Activated T-cell treated with anti-CD3 and anti-CD28 coated beads for 4 hours (primary cell): ENCODE data around the gene PRDM2.

Experiments
- DNase-seq: peaks from one replicate; pipeline ENCODE4 v3.0.0-alpha.2; 2020

The PRDM2 gene

GRCh38 chr1:13769830-13770229 is 69.8 kb downstream of the PRDM2 start:
- DNase-seq, result no peak

DNA sequence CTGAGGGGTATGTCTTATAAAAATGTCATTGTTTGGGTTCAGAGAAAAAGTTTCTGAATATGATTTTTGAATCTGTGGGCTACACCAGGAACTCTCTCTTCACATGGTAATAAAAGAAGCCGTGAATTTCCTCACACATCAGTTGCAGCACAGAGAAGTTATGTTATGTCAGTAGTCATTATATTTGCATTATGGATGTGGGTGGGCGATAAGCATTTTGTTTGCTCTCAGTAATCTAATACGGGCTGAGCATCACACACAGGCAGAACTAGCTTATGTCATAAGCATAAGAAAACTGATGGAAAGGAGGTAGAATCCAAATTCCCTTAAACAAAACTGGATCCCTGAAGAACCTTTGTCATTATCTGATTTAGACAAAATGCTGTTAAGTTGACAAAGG is 70.8 kb downstream of the PRDM2 start:
- DNase-seq, result no peak

DNA sequence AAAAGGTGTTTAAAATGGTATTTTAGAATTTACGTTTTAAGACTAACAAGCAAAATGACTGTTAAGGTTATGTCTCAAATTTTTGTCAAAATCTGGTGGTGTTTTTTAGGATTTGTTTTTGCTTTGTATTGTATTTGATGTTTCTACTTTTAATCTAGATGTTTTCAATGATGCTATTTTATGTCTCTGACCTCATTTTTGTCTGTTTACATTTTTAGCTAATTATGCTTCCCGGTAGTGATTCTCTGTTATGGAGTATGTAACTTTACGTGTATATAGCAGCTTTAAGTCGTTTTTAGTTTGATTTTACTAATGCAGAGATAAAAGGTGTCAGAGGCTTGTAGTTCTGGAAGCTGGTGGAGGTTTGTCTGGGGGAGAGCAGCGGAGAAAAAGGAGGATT is 71.8 kb downstream of the PRDM2 start:
- no peak for DNase-seq

- DNase-seq, result no peak
These were observed 72.3 kb downstream of the PRDM2 start for GRCh38 chr1:13772271-13772670.

- no peak for DNase-seq
These were observed 74.1 kb downstream of the PRDM2 start for GRCh38 chr1:13774121-13774520.

- no peak for DNase-seq
These were observed 75.5 kb downstream of the PRDM2 start for GRCh38 chr1:13775459-13775858.

DNA sequence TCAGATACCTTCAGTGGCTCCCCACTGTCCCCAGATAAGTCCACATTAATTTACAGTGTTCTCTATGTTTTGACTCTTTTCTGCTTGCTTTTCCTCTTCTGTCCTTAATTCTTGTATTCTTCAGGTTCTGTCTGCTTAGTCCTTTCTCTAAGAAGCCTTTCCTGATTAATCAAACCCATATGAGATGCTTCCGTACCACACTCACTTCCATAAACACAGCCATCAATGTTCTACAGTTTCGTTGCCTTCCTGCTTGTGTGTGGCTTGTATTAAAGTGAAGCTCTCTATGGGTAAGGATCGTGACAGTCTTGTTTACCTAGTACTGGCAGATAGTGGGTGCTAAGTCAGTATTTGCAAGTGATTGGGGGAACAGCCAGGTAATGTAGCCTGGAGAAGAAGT is 75.9 kb downstream of the PRDM2 start:
- no peak for DNase-seq

DNA sequence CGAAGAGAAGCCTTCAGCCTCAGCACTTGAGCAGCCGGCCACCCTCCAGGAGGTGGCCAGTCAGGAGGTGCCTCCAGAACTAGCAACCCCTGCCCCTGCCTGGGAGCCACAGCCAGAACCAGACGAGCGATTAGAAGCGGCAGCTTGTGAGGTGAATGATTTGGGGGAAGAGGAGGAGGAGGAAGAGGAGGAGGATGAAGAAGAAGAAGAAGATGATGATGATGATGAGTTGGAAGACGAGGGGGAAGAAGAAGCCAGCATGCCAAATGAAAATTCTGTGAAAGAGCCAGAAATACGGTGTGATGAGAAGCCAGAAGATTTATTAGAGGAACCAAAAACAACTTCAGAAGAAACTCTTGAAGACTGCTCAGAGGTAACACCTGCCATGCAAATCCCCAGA is 78.4 kb downstream of the PRDM2 start:
- DNase-seq, result no peak

- DNase-seq, result no peak
These were observed 79.9 kb downstream of the PRDM2 start for GRCh38 chr1:13779930-13780329.

GRCh38 chr1:13780780-13781179 is 80.8 kb downstream of the PRDM2 start:
- no peak for DNase-seq

- DNase-seq, result no peak
These were observed 81.2 kb downstream of the PRDM2 start for GRCh38 chr1:13781228-13781627.

- DNase-seq, result no peak
These were observed 82.1 kb downstream of the PRDM2 start for GRCh38 chr1:13781907-13782633.

- no peak for DNase-seq
These were observed 82.8 kb downstream of the PRDM2 start for GRCh38 chr1:13782634-13783360.

DNA sequence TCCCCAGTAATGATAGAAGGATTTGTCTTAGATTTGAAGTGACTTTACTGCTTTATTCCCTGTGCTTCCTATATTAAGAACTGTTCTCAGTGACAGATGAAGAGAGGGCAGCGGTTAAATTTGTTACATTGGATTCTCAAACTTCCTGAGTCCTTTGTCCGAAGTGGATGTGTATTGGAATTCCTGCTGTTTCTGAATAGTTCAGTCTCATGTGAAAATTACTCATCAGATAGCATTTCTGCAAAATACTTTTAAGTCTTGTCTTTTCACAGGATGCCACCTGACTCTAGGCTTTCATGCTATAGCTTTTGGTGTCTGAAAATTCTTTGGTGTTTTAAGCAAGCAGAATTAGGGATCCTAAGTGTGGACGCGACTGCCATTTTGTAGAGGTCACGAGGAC is 83.6 kb downstream of the PRDM2 start:
- no peak for DNase-seq

DNA sequence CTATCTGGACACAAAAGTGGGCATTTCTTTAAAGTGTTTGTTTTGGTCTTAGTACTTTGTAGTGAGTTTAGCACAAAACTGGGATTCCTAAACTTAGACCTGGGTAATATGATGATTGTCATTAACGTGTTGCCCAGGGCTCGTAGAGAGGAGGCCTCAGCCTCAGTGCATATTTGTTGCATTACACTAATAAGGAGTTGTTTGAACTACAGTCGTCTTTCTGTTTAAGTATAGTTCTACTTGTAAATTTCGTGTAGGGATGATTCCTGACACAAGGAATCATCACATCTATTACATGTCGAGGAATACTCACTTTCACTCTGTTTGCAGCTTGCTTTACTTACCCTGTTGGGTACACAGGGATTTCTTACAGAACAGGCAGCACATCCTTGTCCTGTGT is 85.0 kb downstream of the PRDM2 start:
- DNase-seq, result no peak

GRCh38 chr1:13786541-13786940 is 86.6 kb downstream of the PRDM2 start:
- DNase-seq, result no peak

DNA sequence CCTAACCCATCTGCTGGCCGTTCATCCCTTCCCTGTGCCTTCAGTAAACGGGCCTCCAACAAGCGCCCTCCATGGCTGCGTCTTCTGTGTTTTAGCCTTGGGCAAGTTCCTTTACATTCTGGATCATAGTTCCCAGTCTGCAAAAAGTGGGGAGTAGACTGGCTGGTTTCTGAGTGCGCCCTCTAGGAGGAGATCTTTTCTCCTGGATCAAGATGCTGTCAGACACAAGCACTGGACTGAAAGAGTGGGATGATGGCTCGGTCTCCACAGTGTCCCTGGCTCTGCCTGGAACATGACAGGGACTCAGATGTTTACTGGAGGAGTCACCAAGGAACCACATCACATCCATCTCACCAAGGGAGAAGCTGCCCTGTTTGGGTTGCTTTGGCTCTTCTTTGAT is 88.8 kb downstream of the PRDM2 start:
- no peak for DNase-seq

DNA sequence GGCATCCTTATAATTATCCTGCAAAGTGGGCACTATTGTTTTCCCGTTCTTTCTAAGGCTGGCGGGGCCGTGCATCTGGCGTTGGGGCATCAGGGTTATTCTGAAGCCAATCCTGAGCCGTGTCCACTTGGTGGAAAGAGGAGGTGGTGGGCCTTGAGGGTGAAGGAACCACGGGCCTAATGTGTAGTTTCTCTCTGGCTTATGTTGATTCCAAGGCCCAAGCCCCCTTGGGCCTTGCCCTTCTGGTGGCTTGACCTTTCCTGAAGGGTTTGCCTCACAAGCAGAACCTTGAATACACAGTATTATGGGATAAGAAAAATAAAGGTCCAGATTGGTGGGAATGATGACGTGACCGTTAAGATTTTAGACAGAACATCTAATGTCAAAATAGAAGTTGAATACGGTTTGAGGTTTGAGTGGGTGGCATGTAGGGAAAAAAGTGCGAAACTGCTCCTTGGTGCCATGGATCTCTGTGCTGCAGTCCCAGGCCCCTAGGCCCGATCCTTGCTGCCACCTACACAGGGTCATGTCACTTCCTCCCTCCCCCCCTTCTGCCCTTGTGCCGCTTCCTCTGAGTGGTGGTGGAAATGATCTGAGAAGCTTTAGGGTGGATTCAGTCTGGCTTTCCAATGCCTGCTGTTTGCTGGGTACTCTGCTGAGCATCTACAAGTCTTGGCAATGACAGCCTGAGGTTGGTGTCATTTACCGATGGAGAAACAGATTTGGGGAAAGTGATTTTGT is 90.5 kb downstream of the PRDM2 start:
- no peak for DNase-seq

- DNase-seq, result no peak
These were observed 92.4 kb downstream of the PRDM2 start for GRCh38 chr1:13792419-13792818.

GRCh38 chr1:13793088-13793730 is 93.2 kb downstream of the PRDM2 start:
- DNase-seq, result no peak

DNA sequence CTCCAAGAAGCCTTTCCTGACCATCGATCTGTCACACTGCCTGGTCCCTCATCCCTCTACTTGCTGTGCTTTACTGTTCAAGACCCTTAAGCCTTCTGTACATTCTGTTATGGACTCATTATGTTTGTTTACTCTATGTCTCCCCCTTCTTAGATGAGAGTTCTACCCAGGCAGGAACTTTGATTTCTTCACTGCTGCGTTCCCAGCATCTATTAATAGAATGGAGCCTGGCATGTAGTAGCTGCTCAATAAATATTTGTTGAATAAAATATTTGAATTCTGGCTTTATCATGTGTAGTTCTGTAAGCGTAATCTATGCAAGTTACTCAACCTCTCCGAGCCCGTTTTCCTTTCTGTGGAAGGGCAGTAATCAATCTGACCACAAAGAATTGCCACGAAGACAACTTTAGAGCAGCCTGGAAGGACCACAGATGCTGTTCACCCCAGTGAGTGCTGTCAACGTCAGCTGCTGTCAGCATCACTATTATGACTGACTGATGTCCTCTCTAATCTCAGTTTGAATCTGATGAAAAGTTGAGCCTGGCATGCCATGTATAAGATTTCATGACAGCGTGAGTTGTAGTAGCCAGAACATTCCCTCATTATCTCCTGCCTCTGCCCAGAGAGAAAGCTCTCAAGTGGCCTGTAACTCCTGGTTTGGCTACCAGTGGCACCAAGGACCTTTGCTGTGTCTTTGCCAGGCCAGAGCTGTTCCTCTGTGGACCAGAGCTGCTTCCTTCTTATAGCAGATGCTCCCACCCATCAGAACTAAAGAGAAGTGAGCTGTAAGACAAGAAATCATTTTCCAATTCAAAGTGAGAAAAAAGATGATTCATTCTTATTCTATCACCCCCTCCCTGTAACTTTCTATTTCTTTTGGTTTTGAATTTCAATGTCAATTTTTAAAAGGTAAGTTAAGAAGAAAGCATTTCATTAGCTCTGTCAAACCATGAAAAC is 94.5 kb downstream of the PRDM2 start:
- DNase-seq, result no peak

DNA sequence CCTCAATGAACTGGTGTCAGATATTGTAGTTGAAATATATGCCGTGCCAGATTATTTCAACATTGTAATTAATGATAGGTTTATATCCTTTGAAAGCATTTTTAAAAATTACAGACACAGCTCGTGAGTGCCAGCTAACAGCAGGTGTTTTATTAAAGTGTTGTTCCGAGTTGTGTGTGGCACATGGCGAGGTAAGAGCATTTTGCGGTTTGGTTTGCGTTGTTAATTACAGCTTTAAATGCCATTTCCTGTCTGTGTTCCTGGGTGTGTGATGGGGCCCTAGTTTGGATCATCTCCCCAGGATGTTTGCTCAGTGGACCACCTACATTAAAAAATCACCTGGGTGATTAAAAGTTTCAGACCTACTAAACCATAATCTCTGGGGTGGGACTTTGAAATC is 97.4 kb downstream of the PRDM2 start:
- DNase-seq, result no peak
